Ectodermal cell (in vitro differentiated cells): ENCODE results near the gene MYZAP.

Source experiments
- H3K27ac ChIP-seq: 2 replicates; pipeline ENCODE4 v1.7.0; 2013; ENCODE audit warnings: mild to moderate bottlenecking, low read depth, low read length; ENCODE audit not compliant: insufficient read depth, poor library complexity, severe bottlenecking
- H3K27me3 ChIP-seq: 2 replicates; pipeline ENCODE4 v1.7.0; 2013; ENCODE audit warnings: mild to moderate bottlenecking, low read length; ENCODE audit not compliant: insufficient read depth, control insufficient read depth, poor library complexity, severe bottlenecking
- H3K36me3 ChIP-seq: one replicate; pipeline ENCODE4 v1.7.0; 2013; ENCODE audit warnings: low read length; ENCODE audit not compliant: control insufficient read depth, insufficient read depth
- H3K4me1 ChIP-seq: one replicate; pipeline ENCODE4 v1.7.0; 2013; ENCODE audit warnings: low read length; ENCODE audit not compliant: control insufficient read depth, insufficient read depth
- H3K4me3 ChIP-seq: 2 replicates; pipeline ENCODE4 v1.7.0; 2013; ENCODE audit warnings: low read depth, low read length, control low read depth; ENCODE audit not compliant: insufficient read depth
- H3K9me3 ChIP-seq: 2 replicates; pipeline ENCODE4 v1.7.0; 2013; ENCODE audit warnings: mild to moderate bottlenecking, low read length, moderate library complexity; ENCODE audit not compliant: control insufficient read depth
- WGBS, 2 experiments: methylation state at CpG; one replicate each; pipeline ENCODE4 v1.1.7; 2013; ENCODE audit warnings: missing lambda C conversion rate in 2 of 2; 5-methylcytosine and 5-hydroxymethylcytosine counted together

The MYZAP gene

GRCh38 chr15:57575363-57575762 is 16.3 kb upstream of the MYZAP start:
- no peak overlapping the region for H3K4me3 ChIP-seq
- H3K9me3 ChIP-seq: no peaks in the 10 kb centered on the region
- H3K27me3 ChIP-seq: no peaks in the 10 kb centered on the region
- WGBS, 2 experiments: 92 to 95% methylated on average over 5 of the region's 5 CpGs
- H3K4me1 ChIP-seq: no peaks in the 10 kb centered on the region
- no peak overlapping the region for H3K27ac ChIP-seq
- no peaks in the 10 kb centered on the region for H3K36me3 ChIP-seq

- no peaks in the 10 kb centered on the region for H3K36me3 ChIP-seq
- H3K4me3 ChIP-seq: no peak overlapping the region
- no peaks in the 10 kb centered on the region for H3K27me3 ChIP-seq
- H3K27ac ChIP-seq: no peak overlapping the region
- 90 to 94% methylated on average over 6 of the region's 6 CpGs for WGBS, 2 experiments
- H3K9me3 ChIP-seq: no peaks in the 10 kb centered on the region
- H3K4me1 ChIP-seq: no peaks in the 10 kb centered on the region
These were observed 13.3 kb upstream of the MYZAP start for GRCh38 chr15:57578288-57578900.

- Histone ChIP-seq H3K4me3 (no peak overlapping the region), H3K4me1 (no peaks in the 10 kb centered on the region), H3K9me3 (no peaks in the 10 kb centered on the region), H3K36me3 (no peaks in the 10 kb centered on the region), H3K27ac (no peak overlapping the region), H3K27me3 (no peaks in the 10 kb centered on the region)
- WGBS, 2 experiments: 94 to 95% methylated on average over 8 of the region's 8 CpGs
These were observed 11.3 kb upstream of the MYZAP start for GRCh38 chr15:57580428-57580827.

- Histone ChIP-seq H3K4me3 (no peak overlapping the region), H3K4me1 (no peaks in the 10 kb centered on the region), H3K9me3 (no peaks in the 10 kb centered on the region), H3K36me3 (no peaks in the 10 kb centered on the region), H3K27me3 (no peaks in the 10 kb centered on the region), H3K27ac (no peak overlapping the region)
- 91 to 93% methylated on average over 5 of the region's 5 CpGs for WGBS, 2 experiments
These were observed 10.8 kb upstream of the MYZAP start for GRCh38 chr15:57580866-57581265.

GRCh38 chr15:57582090-57582489 is 9.6 kb upstream of the MYZAP start:
- no peaks in the 10 kb centered on the region for H3K4me1 ChIP-seq
- no peaks in the 10 kb centered on the region for H3K9me3 ChIP-seq
- no peak overlapping the region for H3K4me3 ChIP-seq
- WGBS, 2 experiments: 91 to 100% methylated on average over 1 of the region's 1 CpG
- H3K27ac ChIP-seq: no peak overlapping the region
- H3K27me3 ChIP-seq: no peaks in the 10 kb centered on the region
- H3K36me3 ChIP-seq: no peaks in the 10 kb centered on the region

- Histone ChIP-seq H3K27me3 (no peaks in the 10 kb centered on the region), H3K27ac (no peak overlapping the region), H3K36me3 (no peaks in the 10 kb centered on the region), H3K4me1 (no peaks in the 10 kb centered on the region), H3K9me3 (no peaks in the 10 kb centered on the region), H3K4me3 (no peak overlapping the region)
- whole genome bisulfite sequencing, 2 experiments: 87 to 88% methylated on average over 2 of the region's 2 CpGs
These were observed 8.4 kb upstream of the MYZAP start for GRCh38 chr15:57583282-57583681.

- H3K4me3 ChIP-seq: no peak overlapping the region
- H3K36me3 ChIP-seq: no peaks in the 10 kb centered on the region
- H3K9me3 ChIP-seq: no peaks in the 10 kb centered on the region
- no peak overlapping the region for H3K27ac ChIP-seq
- no peaks in the 10 kb centered on the region for H3K27me3 ChIP-seq
- 88 to 90% methylated on average over 3 of the region's 3 CpGs for WGBS, 2 experiments
- H3K4me1 ChIP-seq: no peaks in the 10 kb centered on the region
These were observed 8.0 kb upstream of the MYZAP start for GRCh38 chr15:57583720-57584119.

- Histone ChIP-seq H3K9me3 (no peaks in the 10 kb centered on the region), H3K4me1 (no peaks in the 10 kb centered on the region), H3K36me3 (no peaks in the 10 kb centered on the region), H3K27ac (no peak overlapping the region), H3K27me3 (peaks cover 16% of the 10 kb centered on the region), H3K4me3 (no peak overlapping the region)
- WGBS, 2 experiments: 75 to 88% methylated on average over 4 to 6 of the region's 6 CpGs
These were observed 4.9 kb upstream of the MYZAP start for GRCh38 chr15:57586661-57587424.

- H3K27me3 ChIP-seq: peaks cover 33% of the 10 kb centered on the region
- H3K4me1 ChIP-seq: no peaks in the 10 kb centered on the region
- no peak overlapping the region for H3K27ac ChIP-seq
- H3K9me3 ChIP-seq: no peaks in the 10 kb centered on the region
- H3K36me3 ChIP-seq: no peaks in the 10 kb centered on the region
- no peak overlapping the region for H3K4me3 ChIP-seq
- no CpG with 5 or more reads among the region's 1 CpG for WGBS, 2 experiments
These were observed 2.4 kb upstream of the MYZAP start for GRCh38 chr15:57589281-57589680.

GRCh38 chr15:57589754-57590153 is 1.9 kb upstream of the MYZAP start:
- no peaks in the 10 kb centered on the region for H3K4me1 ChIP-seq
- H3K27me3 ChIP-seq: peaks cover 33% of the 10 kb centered on the region
- H3K9me3 ChIP-seq: no peaks in the 10 kb centered on the region
- H3K36me3 ChIP-seq: no peaks in the 10 kb centered on the region
- 90 to 95% methylated on average over 2 of the region's 2 CpGs for WGBS, 2 experiments
- H3K4me3 ChIP-seq: no peak overlapping the region
- no peak overlapping the region for H3K27ac ChIP-seq
